ENCODE results near the gene SESN3. TPM values are rescaled to one million over a fixed set of nuclear protein-coding genes. Genes with fewer than 3 reads are reported as not detected.
A peak's percentile ranks its signal among the peaks of the same experiment; 100 is the strongest.

Gene SESN3
- total RNA-seq, 1 donor from 2014 or later = 28.2 TPM

GRCh38 chr11:95269036-95269819, 38.2 kb upstream of the SESN3 start:
- no peak for DNase-seq (ENCODE audit: extremely low spot score in 2 of 2)
- H3K36me3 ChIP-seq = no peaks in the 10 kb centered on the region
- H3K9me3 ChIP-seq = no peaks in the 10 kb centered on the region
- H3K27ac ChIP-seq = no peak overlapping the region
- intact Hi-C loops (cut with DNase I) = no loop called here
- H3K4me1 ChIP-seq = peaks cover 4% of the 10 kb centered on the region
- TF ChIP-seq POLR2AphosphoS5 (IDR thresholded peaks at IDR 0.05; ENCODE audit: insufficient read depth in 1 of 2, low read depth in 1 of 2) (no peak), POLR2A (IDR thresholded peaks at IDR 0.05) (no peak), CTCF (IDR thresholded peaks at IDR 0.05) (no peak)
- no peaks in the 10 kb centered on the region for H3K27me3 ChIP-seq
- H3K4me3 ChIP-seq = no peak overlapping the region

DNA sequence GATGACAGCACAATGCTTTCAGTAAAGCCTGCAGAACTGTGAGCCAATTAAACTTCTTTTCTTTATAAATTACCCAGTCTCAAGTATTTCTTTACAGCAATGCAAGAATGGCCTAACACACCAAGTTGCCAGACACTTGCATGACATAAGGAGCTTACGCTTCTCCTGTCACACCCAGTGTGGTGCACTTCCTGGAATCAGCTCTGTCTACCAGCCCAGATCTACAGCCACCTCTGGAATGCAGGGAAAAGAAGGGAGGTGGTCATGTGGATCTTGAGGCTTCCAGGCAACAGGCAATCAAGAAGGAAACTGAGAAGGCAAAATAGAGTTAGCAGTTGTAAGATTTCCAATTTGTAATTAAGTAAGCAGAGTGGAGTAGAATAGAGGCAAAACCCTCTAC, 37.4 kb upstream of the SESN3 start:
- no peak overlapping the region for H3K4me3 ChIP-seq
- no peak overlapping the region for H3K27ac ChIP-seq
- no peaks in the 10 kb centered on the region for H3K36me3 ChIP-seq
- intact Hi-C loops (cut with DNase I) = no loop called here
- no peaks in the 10 kb centered on the region for H3K27me3 ChIP-seq
- TF ChIP-seq POLR2AphosphoS5 (IDR thresholded peaks at IDR 0.05; ENCODE audit: insufficient read depth in 1 of 2, low read depth in 1 of 2) = no peak
- no peak for TF ChIP-seq CTCF (IDR thresholded peaks at IDR 0.05)
- TF ChIP-seq POLR2A (IDR thresholded peaks at IDR 0.05) = no peak
- no peaks in the 10 kb centered on the region for H3K9me3 ChIP-seq
- peaks cover 4% of the 10 kb centered on the region for H3K4me1 ChIP-seq
- DNase-seq (ENCODE audit: extremely low spot score in 2 of 2) = no peak

GRCh38 chr11:95267601-95268213, 36.7 kb upstream of the SESN3 start:
- no peak for DNase-seq (ENCODE audit: extremely low spot score in 2 of 2)
- Histone ChIP-seq H3K9me3 (no peaks in the 10 kb centered on the region), H3K4me3 (no peak overlapping the region), H3K36me3 (no peaks in the 10 kb centered on the region), H3K4me1 (peaks cover 4% of the 10 kb centered on the region), H3K27ac (no peak overlapping the region), H3K27me3 (no peaks in the 10 kb centered on the region)
- TF ChIP-seq POLR2AphosphoS5 (IDR thresholded peaks at IDR 0.05; ENCODE audit: insufficient read depth in 1 of 2, low read depth in 1 of 2) (no peak), POLR2A (IDR thresholded peaks at IDR 0.05) (no peak), CTCF (IDR thresholded peaks at IDR 0.05) (no peak)
- intact Hi-C loops (cut with DNase I) = no loop called here

- intact Hi-C loops (cut with DNase I) = no loop called here
- H3K4me1 ChIP-seq = peaks cover 4% of the 10 kb centered on the region
- no peak for DNase-seq (ENCODE audit: extremely low spot score in 2 of 2)
- no peaks in the 10 kb centered on the region for H3K27me3 ChIP-seq
- H3K27ac ChIP-seq = peak overlapping the region; percentile 66
- no peaks in the 10 kb centered on the region for H3K9me3 ChIP-seq
- H3K4me3 ChIP-seq = no peak overlapping the region
- no peaks in the 10 kb centered on the region for H3K36me3 ChIP-seq
- TF ChIP-seq POLR2A (IDR thresholded peaks at IDR 0.05) (no peak), POLR2AphosphoS5 (IDR thresholded peaks at IDR 0.05; ENCODE audit: insufficient read depth in 1 of 2, low read depth in 1 of 2) (peak in 1 of 2 donors; percentile 17)
Measured at GRCh38 chr11:95266751-95267374, 35.9 kb upstream of the SESN3 start.

DNA sequence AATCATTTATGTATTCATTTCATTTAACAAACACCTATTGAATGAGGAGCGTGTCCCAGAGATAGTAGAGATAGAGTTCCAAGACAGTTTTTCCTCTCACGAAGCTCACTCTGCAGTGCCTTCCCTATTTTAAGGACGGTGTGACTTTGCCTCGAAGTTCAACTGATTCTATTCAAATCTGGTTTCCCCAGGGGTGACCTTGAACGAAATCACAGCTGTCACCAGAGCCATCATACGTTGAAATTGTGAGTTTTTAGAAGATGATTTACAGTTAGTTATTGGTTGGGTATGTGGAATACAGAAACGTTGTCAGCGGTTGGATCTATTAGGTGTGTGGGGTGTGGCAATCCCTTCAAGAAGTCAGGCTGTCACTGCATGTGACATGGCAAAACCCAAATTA, 33.9 kb upstream of the SESN3 start:
- no peak overlapping the region for H3K4me3 ChIP-seq
- intact Hi-C loops (cut with DNase I) = no loop called here
- no peaks in the 10 kb centered on the region for H3K27me3 ChIP-seq
- peaks cover 4% of the 10 kb centered on the region for H3K4me1 ChIP-seq
- H3K9me3 ChIP-seq = no peaks in the 10 kb centered on the region
- DNase-seq (ENCODE audit: extremely low spot score in 2 of 2) = no peak
- no peaks in the 10 kb centered on the region for H3K36me3 ChIP-seq
- no peak for TF ChIP-seq POLR2AphosphoS5 (IDR thresholded peaks at IDR 0.05; ENCODE audit: insufficient read depth in 1 of 2, low read depth in 1 of 2)
- TF ChIP-seq CTCF (IDR thresholded peaks at IDR 0.05) = no peak
- no peak for TF ChIP-seq POLR2A (IDR thresholded peaks at IDR 0.05)
- H3K27ac ChIP-seq = no peak overlapping the region

All from vagina (tissue), 2 donors.